22Rv1 (cell line): ENCODE measurements around the gene TRIM22.

Source experiments
- H3K27ac ChIP-seq: fragments of 450-650 bp; 2 replicates; pipeline ENCODE4 v1.5.1; 2017
- CTCF ChIP-seq: fragments of 450-650 bp; IDR thresholded peaks from 2 replicates; pipeline ENCODE4 v1.5.1; 2017; ENCODE audit warnings: mild to moderate bottlenecking
- ZFX ChIP-seq: fragments of 450-650 bp; IDR thresholded peaks from 2 replicates; pipeline ENCODE4 v1.6.1; 2017; ENCODE audit warnings: antibody characterized with exemption, borderline replicate concordance

The TRIM22 gene

GRCh38 chr11:5727691-5728090 lies 38.1 kb downstream of the TRIM22 start:
- TF ChIP-seq CTCF (no peak), ZFX (no peak)
- H3K27ac ChIP-seq: no peak overlapping the region

GRCh38 chr11:5736396-5736795 lies 46.8 kb downstream of the TRIM22 start, which contains the start of gene OR56B1:
OR56B1 (plus strand) TSS chr11:5736448; CDS start chr11:5736517, 69 bp downstream.
- no peak within 1 kb of the TSS for H3K27ac ChIP-seq

GRCh38 chr11:5737091-5737490 lies 47.5 kb downstream of the TRIM22 start:
- no peak for TF ChIP-seq ZFX
- TF ChIP-seq CTCF: no peak
- no peak overlapping the region for H3K27ac ChIP-seq

More at GRCh38 chr11:5736396-5736795, 46.8 kb downstream of the TRIM22 start, which contains the start of gene OR56B1:
- TF ChIP-seq CTCF: no peak
- TF ChIP-seq ZFX: no peak

- TF ChIP-seq CTCF (no peak), ZFX (no peak)
- H3K27ac ChIP-seq: no peak overlapping the region
These were observed 48.2 kb downstream of the TRIM22 start for GRCh38 chr11:5737670-5738392.

GRCh38 chr11:5738431-5738830 lies 48.8 kb downstream of the TRIM22 start:
- H3K27ac ChIP-seq: no peak overlapping the region
- no peak for TF ChIP-seq ZFX
- no peak for TF ChIP-seq CTCF

GRCh38 chr11:5746614-5747013 lies 57.0 kb downstream of the TRIM22 start:
- no peak overlapping the region for H3K27ac ChIP-seq
- TF ChIP-seq ZFX (no peak), CTCF (no peak)

- H3K27ac ChIP-seq: no peak overlapping the region
- TF ChIP-seq ZFX (no peak), CTCF (no peak)
These were observed 60.2 kb downstream of the TRIM22 start for GRCh38 chr11:5749836-5750235.
